Esophagus muscularis mucosa (tissue), 4 donors: ENCODE measurements around the gene FAM13A. TPM values are rescaled to one million over a fixed set of nuclear protein-coding genes. Genes with fewer than 3 reads are reported as not detected.
A peak's percentile ranks its signal among the peaks of the same experiment; 100 is the strongest.
"Not testable (repeated sequence)": the region's sequence is repeated elsewhere in the genome, so short reads cannot be mapped to it uniquely, and the experiment has no call there.

Experiments used
- DNase-seq: peaks from one replicate; pipeline ENCODE4 v3.0.0-alpha.2; 2017; ENCODE audit errors: extremely low spot score
- H3K27ac ChIP-seq, 4 donors: fragments of 200-600 bp; sonication (generic); replicated peaks in 1 of 4; 1 replicate in 3 of 4; 2 replicates in 1 of 4; pipeline ENCODE4 v1.5.1; 2016 to 2019; ENCODE audit warnings: mild to moderate bottlenecking in 1 of 4
- H3K27me3 ChIP-seq, 4 donors: fragments of 200-600 bp; sonication (generic); one replicate each; pipeline versions ENCODE4 v1.5.1 to v1.6.0; 2016 to 2019
- H3K36me3 ChIP-seq, 4 donors: fragments of 200-600 bp; sonication (generic); one replicate each; pipeline ENCODE4 v1.5.1; 2016 to 2019
- H3K4me1 ChIP-seq, 4 donors: fragments of 200-600 bp; sonication (generic); one replicate each; pipeline ENCODE4 v1.5.1; 2016 to 2019
- H3K4me3 ChIP-seq, 4 donors: fragments of 200-600 bp; sonication (generic); 1 replicate in 2 of 4; 2 replicates in 2 of 4; pipeline ENCODE4 v1.5.1; 2016 to 2019; ENCODE audit warnings: mild to moderate bottlenecking in 4 of 4, moderate library complexity in 1 of 4
- H3K9me3 ChIP-seq, 4 donors: fragments of 200-600 bp; sonication (generic); 1 replicate in 3 of 4; 2 replicates in 1 of 4; pipeline ENCODE4 v1.5.1; 2016 to 2019
- EP300 ChIP-seq: sonication (generic); formaldehyde crosslinking; IDR thresholded peaks from one replicate; pipeline ENCODE4 v1.6.1; 2017; ENCODE audit warnings: antibody characterized with exemption
- POLR2A ChIP-seq: fragments of 450-650 bp; IDR thresholded peaks from one replicate; pipeline ENCODE4 v1.6.1; 2017; ENCODE audit warnings: antibody characterized with exemption, moderate library complexity, mild to moderate bottlenecking, low read depth
- POLR2AphosphoS5 ChIP-seq, 2 donors: sonication (generic); formaldehyde crosslinking; IDR thresholded peaks; one replicate each; pipeline ENCODE4 v1.6.1; 2017; ENCODE audit warnings: antibody characterized with exemption in 2 of 2
- WGBS: methylation state at CpG from one replicate; pipeline ENCODE4 v1.1.5; 2018; 5-methylcytosine and 5-hydroxymethylcytosine counted together
- intact Hi-C: fragments of 100-400 bp; cut with DNase I; formaldehyde crosslinking; loops from one replicate; pipeline ENCODE4 v1.15.1; 2023
- total RNA-seq, 4 donors: library from RNA; depleted of rRNA; stranded (reverse); fragments of >200 nt; gene quantifications; one replicate each; pipeline versions ENCODE4 v1.1.0 to v1.2.1, GENCODE V29; 2016
- TF ChIP-seq, protein P1 (sequence below), 3 experiments: fragments of 200-600 bp in 2 of 3; fragments of 450-650 bp in 1 of 3; sonication (generic) in 2 of 3; IDR thresholded peaks; one replicate each; pipeline ENCODE4 v1.5.1; 2017 to 2019; ENCODE audit warnings: antibody characterized with exemption in 3 of 3, mild to moderate bottlenecking in 2 of 3, moderate library complexity in 1 of 3

Gene FAM13A
- total RNA-seq, 4 donors from 2014 or later: 22.4 to 27.2 (median 26.0) TPM

- H3K4me3 ChIP-seq: no peak overlapping the region
- H3K4me1 ChIP-seq: peaks cover 0 to 15% (median 13%) of the 10 kb centered on the region in 4 donors
- no peak for DNase-seq
- no peaks in the 10 kb centered on the region for H3K36me3 ChIP-seq
- H3K27me3 ChIP-seq: no peaks in the 10 kb centered on the region
- TF ChIP-seq POLR2AphosphoS5 (IDR thresholded peaks at IDR 0.05): no peak
- intact Hi-C loops: no loop called here
- WGBS: 88% methylated on average over 5 of the region's 5 CpGs
- H3K9me3 ChIP-seq: no peaks in the 10 kb centered on the region
- H3K27ac ChIP-seq: no peak overlapping the region
These were observed 145.5 kb downstream of the FAM13A start for GRCh38 chr4:88911246-88912212.

DNA sequence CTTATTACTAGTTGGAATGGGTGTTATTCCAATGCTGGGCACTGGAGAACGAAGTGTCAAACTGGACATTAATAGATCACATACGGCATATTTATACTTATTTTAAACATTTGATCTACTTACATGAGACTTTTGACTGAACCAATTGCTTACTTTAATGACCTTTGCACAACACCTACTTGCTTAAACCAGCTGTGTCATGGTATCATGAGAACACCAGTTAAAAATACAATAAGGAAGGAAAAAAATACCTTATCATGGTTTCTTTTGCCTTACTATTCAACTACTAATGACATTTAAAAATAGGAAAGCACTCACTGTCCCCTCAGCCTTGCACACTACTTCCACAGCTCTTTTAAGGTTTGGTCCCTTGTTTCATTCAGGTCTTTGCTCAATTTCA lies 146.9 kb downstream of the FAM13A start:
- Histone ChIP-seq H3K27me3 (no peaks in the 10 kb centered on the region), H3K4me3 (no peak overlapping the region), H3K27ac (no peak overlapping the region), H3K36me3 (peaks cover 0 to 10% (median 0%) of the 10 kb centered on the region in 4 donors), H3K9me3 (no peaks in the 10 kb centered on the region), H3K4me1 (peaks cover 0 to 15% (median 13%) of the 10 kb centered on the region in 4 donors)
- intact Hi-C loops: no loop called here
- 89% methylated on average over 2 of the region's 2 CpGs for WGBS
- DNase-seq: no peak
- no peak for TF ChIP-seq POLR2A
- TF ChIP-seq POLR2AphosphoS5 (IDR thresholded peaks at IDR 0.05): no peak
- TF ChIP-seq, protein P1, sequence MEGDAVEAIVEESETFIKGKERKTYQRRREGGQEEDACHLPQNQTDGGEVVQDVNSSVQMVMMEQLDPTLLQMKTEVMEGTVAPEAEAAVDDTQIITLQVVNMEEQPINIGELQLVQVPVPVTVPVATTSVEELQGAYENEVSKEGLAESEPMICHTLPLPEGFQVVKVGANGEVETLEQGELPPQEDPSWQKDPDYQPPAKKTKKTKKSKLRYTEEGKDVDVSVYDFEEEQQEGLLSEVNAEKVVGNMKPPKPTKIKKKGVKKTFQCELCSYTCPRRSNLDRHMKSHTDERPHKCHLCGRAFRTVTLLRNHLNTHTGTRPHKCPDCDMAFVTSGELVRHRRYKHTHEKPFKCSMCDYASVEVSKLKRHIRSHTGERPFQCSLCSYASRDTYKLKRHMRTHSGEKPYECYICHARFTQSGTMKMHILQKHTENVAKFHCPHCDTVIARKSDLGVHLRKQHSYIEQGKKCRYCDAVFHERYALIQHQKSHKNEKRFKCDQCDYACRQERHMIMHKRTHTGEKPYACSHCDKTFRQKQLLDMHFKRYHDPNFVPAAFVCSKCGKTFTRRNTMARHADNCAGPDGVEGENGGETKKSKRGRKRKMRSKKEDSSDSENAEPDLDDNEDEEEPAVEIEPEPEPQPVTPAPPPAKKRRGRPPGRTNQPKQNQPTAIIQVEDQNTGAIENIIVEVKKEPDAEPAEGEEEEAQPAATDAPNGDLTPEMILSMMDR (IDR thresholded peaks at IDR 0.05): no peak
- no peak for TF ChIP-seq EP300

DNA sequence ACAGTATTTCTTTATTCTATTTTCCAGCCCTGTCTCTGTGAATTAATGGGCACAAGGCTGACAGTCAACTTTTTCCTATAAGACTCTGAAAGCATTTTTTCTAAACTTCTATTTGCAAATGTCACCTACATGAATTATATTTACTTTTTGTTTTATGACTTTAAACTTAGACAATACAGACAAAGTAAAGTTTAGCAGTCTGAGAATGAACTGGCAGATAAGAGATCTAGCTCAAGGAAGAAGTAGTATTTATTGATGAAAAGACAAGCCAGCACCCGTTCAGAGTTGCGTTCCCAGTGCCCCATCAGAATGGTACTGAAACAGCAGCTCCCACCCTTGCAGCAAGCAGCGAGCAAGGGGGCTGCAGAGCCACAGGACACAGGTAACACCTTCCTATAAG lies 148.5 kb downstream of the FAM13A start:
- no peaks in the 10 kb centered on the region for H3K9me3 ChIP-seq
- DNase-seq: no peak
- H3K27me3 ChIP-seq: no peaks in the 10 kb centered on the region
- H3K4me1 ChIP-seq: peaks cover 0 to 15% (median 13%) of the 10 kb centered on the region in 4 donors
- H3K36me3 ChIP-seq: peaks cover 0 to 21% (median 0%) of the 10 kb centered on the region in 4 donors
- 76% methylated on average over 3 of the region's 3 CpGs for WGBS
- no peak overlapping the region for H3K4me3 ChIP-seq
- TF ChIP-seq POLR2AphosphoS5 (IDR thresholded peaks at IDR 0.05): no peak
- no peak for TF ChIP-seq EP300
- no peak for TF ChIP-seq POLR2A
- TF ChIP-seq, protein P1 (IDR thresholded peaks at IDR 0.05): no peak
- H3K27ac ChIP-seq: no peak overlapping the region
- intact Hi-C loops: no loop called here

DNA sequence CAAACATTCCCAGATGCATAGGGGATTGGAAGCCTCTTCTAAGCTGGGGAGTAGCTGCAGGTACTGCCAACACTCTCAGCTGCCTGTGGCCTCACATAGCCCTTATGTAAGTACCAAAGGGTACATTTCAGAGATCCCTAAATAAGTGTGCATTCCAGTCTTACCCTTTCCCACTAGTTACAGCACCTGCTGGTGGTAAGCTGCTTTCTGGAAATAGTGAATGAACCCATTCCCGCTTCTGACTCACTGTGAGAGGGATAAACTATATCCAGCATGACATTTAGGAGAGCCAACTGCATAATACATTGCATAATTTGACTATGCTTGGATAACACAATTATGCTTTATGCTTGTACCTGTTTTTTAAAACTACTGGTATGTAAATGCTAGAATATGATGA lies 149.0 kb downstream of the FAM13A start:
- intact Hi-C loops: no loop called here
- 50% methylated on average over 1 of the region's 1 CpG for WGBS
- no peak for DNase-seq
- H3K4me1 ChIP-seq: peaks cover 0 to 15% (median 13%) of the 10 kb centered on the region in 4 donors
- no peaks in the 10 kb centered on the region for H3K27me3 ChIP-seq
- H3K36me3 ChIP-seq: peaks cover 0 to 21% (median 0%) of the 10 kb centered on the region in 4 donors
- no peaks in the 10 kb centered on the region for H3K9me3 ChIP-seq
- TF ChIP-seq, protein P1 (IDR thresholded peaks at IDR 0.05): no peak
- TF ChIP-seq POLR2AphosphoS5 (IDR thresholded peaks at IDR 0.05) (peak in 1 of 2 donors; percentile 38), POLR2A (no peak), EP300 (peak; percentile 46)
- no peak overlapping the region for H3K4me3 ChIP-seq
- H3K27ac ChIP-seq: no peak overlapping the region

GRCh38 chr4:88907478-88907877 lies 149.5 kb downstream of the FAM13A start:
- no peak for DNase-seq
- no peaks in the 10 kb centered on the region for H3K27me3 ChIP-seq
- WGBS: 87% methylated on average over 5 of the region's 5 CpGs
- no peaks in the 10 kb centered on the region for H3K9me3 ChIP-seq
- peaks cover 0 to 21% (median 0%) of the 10 kb centered on the region in 4 donors for H3K36me3 ChIP-seq
- intact Hi-C loops: no loop called here
- peaks cover 0 to 15% (median 13%) of the 10 kb centered on the region in 4 donors for H3K4me1 ChIP-seq
- H3K27ac ChIP-seq: no peak overlapping the region
- no peak overlapping the region for H3K4me3 ChIP-seq
- TF ChIP-seq POLR2A: no peak
- TF ChIP-seq POLR2AphosphoS5 (IDR thresholded peaks at IDR 0.05): no peak
- TF ChIP-seq, protein P1 (IDR thresholded peaks at IDR 0.05): no peak
- TF ChIP-seq EP300: no peak

DNA sequence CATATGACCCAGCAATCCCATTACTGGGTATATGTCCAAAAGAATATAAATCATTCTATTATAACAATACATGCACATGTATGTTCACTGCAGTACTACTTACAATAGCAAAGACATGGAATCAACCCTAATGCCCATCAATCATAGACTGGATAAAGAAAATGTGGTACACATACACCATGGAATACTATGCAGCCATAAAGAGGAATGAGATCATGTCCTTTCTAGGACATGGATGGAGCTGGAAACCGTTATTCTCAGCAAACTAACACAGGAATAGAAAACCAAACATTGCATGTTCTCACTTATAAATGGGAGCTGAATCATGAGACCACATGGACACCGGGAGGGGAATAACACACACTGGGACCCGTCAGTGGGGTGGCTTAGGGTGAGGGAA lies 152.7 kb downstream of the FAM13A start:
- Histone ChIP-seq H3K36me3 (peaks cover 0 to 21% (median 0%) of the 10 kb centered on the region in 4 donors), H3K4me1 (peaks cover 0 to 15% (median 13%) of the 10 kb centered on the region in 4 donors), H3K9me3 (peaks cover 0 to 12% (median 5%) of the 10 kb centered on the region in 4 donors)
- 94% methylated on average over 3 of the region's 3 CpGs for WGBS
- DNase-seq, H3K4me3 ChIP-seq, intact Hi-C loops, H3K27ac ChIP-seq, H3K27me3 ChIP-seq: not testable (repeated sequence)
